HG03175 (cell line): ENCODE measurements around the gene UGT1A4.
"Not testable (repeated sequence)": the region's sequence is repeated elsewhere in the genome, so short reads cannot be mapped to it uniquely, and the experiment has no call there.

Experiments
- ATAC-seq: cut with Tn5 transposase; IDR thresholded peaks from one replicate; pipeline ENCODE4 v1.9.1; 2021; ENCODE audit warnings: mild to moderate bottlenecking, moderate library complexity; ENCODE audit not compliant: unreplicated experiment

Gene UGT1A4

GRCh38 chr2:233746475-233747282 lies 28.1 kb downstream of the UGT1A4 start:
- ATAC-seq: no peak

GRCh38 chr2:233747283-233747544 lies 28.7 kb downstream of the UGT1A4 start:
- no peak for ATAC-seq

- not testable (repeated sequence) for ATAC-seq
Measured at GRCh38 chr2:233750689-233751088, 32.2 kb downstream of the UGT1A4 start.

- ATAC-seq: not testable (repeated sequence)
Measured at GRCh38 chr2:233751212-233752009, 32.9 kb downstream of the UGT1A4 start.

- no peak for ATAC-seq
Measured at GRCh38 chr2:233754872-233755611, 36.5 kb downstream of the UGT1A4 start.

GRCh38 chr2:233756429-233757081 lies 38.0 kb downstream of the UGT1A4 start:
- no peak for ATAC-seq

GRCh38 chr2:233758141-233758540 lies 39.6 kb downstream of the UGT1A4 start:
- no peak for ATAC-seq

- ATAC-seq: no peak
Measured at GRCh38 chr2:233758849-233759248, 40.3 kb downstream of the UGT1A4 start.

GRCh38 chr2:233760043-233760442 lies 41.5 kb downstream of the UGT1A4 start, which contains the start of gene UGT1A1:
Gene UGT1A1, plus strand, starts transcription at chr2:233760270. Its CDS starts 18 bp downstream, at chr2:233760288.
- no peak for ATAC-seq

GRCh38 chr2:233761040-233761769 lies 42.7 kb downstream of the UGT1A4 start:
- ATAC-seq: no peak

- no peak for ATAC-seq
Measured at GRCh38 chr2:233764264-233764663, 45.7 kb downstream of the UGT1A4 start.

GRCh38 chr2:233764761-233765160 lies 46.2 kb downstream of the UGT1A4 start:
- ATAC-seq: no peak

- ATAC-seq: no peak
Measured at GRCh38 chr2:233766416-233766815, 47.9 kb downstream of the UGT1A4 start.

- ATAC-seq: no peak
Measured at GRCh38 chr2:233768076-233768475, 49.5 kb downstream of the UGT1A4 start.

- ATAC-seq: no peak
Measured at GRCh38 chr2:233769260-233769659, 50.7 kb downstream of the UGT1A4 start.

- ATAC-seq: no peak
Measured at GRCh38 chr2:233772153-233772552, 53.6 kb downstream of the UGT1A4 start.

- ATAC-seq: no peak
Measured at GRCh38 chr2:233772583-233772982, 54.0 kb downstream of the UGT1A4 start.

- no peak for ATAC-seq
Measured at GRCh38 chr2:233773854-233774253, 55.3 kb downstream of the UGT1A4 start.

- no peak for ATAC-seq
Measured at GRCh38 chr2:233775414-233775813, 56.9 kb downstream of the UGT1A4 start.

GRCh38 chr2:233778030-233778429 lies 59.5 kb downstream of the UGT1A4 start, which contains the start of gene MROH2A:
Gene MROH2A, plus strand, starts transcription at chr2:233778330. Its CDS starts 1,029 bp downstream, at chr2:233779359.
- ATAC-seq: no peak
